ENCODE data around the gene LDLRAD1. TPM values are rescaled to one million over a fixed set of nuclear protein-coding genes. Genes with fewer than 3 reads are reported as not detected.

LDLRAD1 gene
- total and polyA plus RNA-seq, 2 donors (not counting 3 experiments of a cell fraction or from before 2014, with no cell fraction given), result not detected

DNA sequence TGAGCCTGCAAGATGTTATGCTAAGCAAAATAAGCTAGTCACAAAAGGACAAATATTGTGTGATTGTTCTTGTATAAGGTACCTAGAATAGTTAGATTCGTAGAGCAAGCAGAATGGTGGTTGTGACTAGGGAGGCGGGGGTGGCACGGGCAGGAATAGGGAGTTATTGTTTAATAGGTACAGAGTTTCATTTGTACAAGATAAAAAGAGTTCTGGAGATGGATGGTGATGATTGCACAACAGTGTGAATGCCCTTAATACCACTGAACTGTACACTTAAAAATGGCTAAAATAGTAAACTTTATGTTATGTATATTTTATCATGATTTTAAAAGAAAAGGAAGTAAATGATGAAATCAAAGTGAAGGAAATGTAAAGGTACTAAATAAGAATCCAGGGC lies 51.2 kb downstream of the LDLRAD1 start:
- Histone ChIP-seq H3K9me3 (replicated peaks; ENCODE audit: control insufficient read depth, insufficient read depth, low read length) (no peaks in the 10 kb centered on the region), H3K79me2 (ENCODE audit: control insufficient read depth, insufficient read depth, low read length) (no peaks in the 10 kb centered on the region), H3K9ac (replicated peaks; ENCODE audit: extremely low read depth, insufficient read depth, low read length) (no peak overlapping the region), H3K4me1 (ENCODE audit: control insufficient read depth, extremely low read depth, insufficient read depth, low read length) (no peaks in the 10 kb centered on the region), H3K36me3 (ENCODE audit: control insufficient read depth in 2 of 2, extremely low read depth in 1 of 2, insufficient read depth in 2 of 2, low read length in 2 of 2) (peaks cover 12 to 18% of the 10 kb centered on the region in 2 experiments), H2AFZ (ENCODE audit: low read depth, low read length) (no peak overlapping the region), H3K4me3 (replicated peaks in 1 of 3; ENCODE audit: insufficient read depth in 1 of 3, low read depth in 1 of 3, low read length in 3 of 3) (no peak overlapping the region), H3K27ac (ENCODE audit: insufficient read depth, low read depth, low read length) (no peak overlapping the region), H3K27me3 (ENCODE audit: control insufficient read depth in 2 of 2, insufficient read depth in 2 of 2, low read length in 2 of 2) (no peaks in the 10 kb centered on the region), H3K4me2 (ENCODE audit: insufficient read depth, low read length) (no peak overlapping the region), H4K20me1 (replicated peaks; ENCODE audit: control insufficient read depth, extremely low read depth, insufficient read depth, low read length) (no peaks in the 10 kb centered on the region), H3K9me1 (replicated peaks; ENCODE audit: control insufficient read depth, extremely low read depth, insufficient read depth, low read length) (no peaks in the 10 kb centered on the region)
- ChIA-PET POLR2A (no interaction called here), CTCF (no interaction called here)
- intact Hi-C loops (cut with micrococcal nuclease) (no loop called here), dilution Hi-C loops (cut with MboI; ENCODE audit: extremely low pct_ligation_motif_present, low sequenced_read_pairs) (no loop called here)
- DNase-seq (ENCODE audit: low read depth, low spot score), result no peak
- TF ChIP-seq FOS (IDR thresholded peaks at IDR 0.05; ENCODE audit: borderline replicate concordance, insufficient read depth, low read length) (no peak), POLR2A (IDR thresholded peaks at IDR 0.05; ENCODE audit: low read depth, low read length) (no peak), EZH2 (IDR thresholded peaks at IDR 0.05; ENCODE audit: borderline replicate concordance, low read depth, low read length, severe bottlenecking) (no peak), CTCF (IDR thresholded peaks at IDR 0.05; ENCODE audit: extremely low read depth in 1 of 2, insufficient read depth in 1 of 2, low read depth in 1 of 2, low read length in 2 of 2) (no peak)
- BruUV-seq (replicated peaks), result no TSS peak
- FAIRE-seq, result no peak

GRCh38 chr1:53964109-53964508 lies 53.9 kb downstream of the LDLRAD1 start:
- FAIRE-seq, result no peak
- H3K4me2 ChIP-seq (ENCODE audit: insufficient read depth, low read length), result no peak overlapping the region
- H3K27ac ChIP-seq (ENCODE audit: insufficient read depth, low read depth, low read length), result no peak overlapping the region
- peaks cover 18 to 27% of the 10 kb centered on the region in 2 experiments for H3K36me3 ChIP-seq (ENCODE audit: control insufficient read depth in 2 of 2, extremely low read depth in 1 of 2, insufficient read depth in 2 of 2, low read length in 2 of 2)
- no peak overlapping the region for H3K4me3 ChIP-seq (replicated peaks in 1 of 3; ENCODE audit: insufficient read depth in 1 of 3, low read depth in 1 of 3, low read length in 3 of 3)
- no peaks in the 10 kb centered on the region for H3K9me1 ChIP-seq (replicated peaks; ENCODE audit: control insufficient read depth, extremely low read depth, insufficient read depth, low read length)
- dilution Hi-C loops (cut with MboI; ENCODE audit: extremely low pct_ligation_motif_present, low sequenced_read_pairs) (no loop called here), intact Hi-C loops (cut with micrococcal nuclease) (no loop called here)
- no TSS peak for BruUV-seq (replicated peaks)
- H3K9me3 ChIP-seq (replicated peaks; ENCODE audit: control insufficient read depth, insufficient read depth, low read length), result no peaks in the 10 kb centered on the region
- no peak overlapping the region for H2AFZ ChIP-seq (ENCODE audit: low read depth, low read length)
- H4K20me1 ChIP-seq (replicated peaks; ENCODE audit: control insufficient read depth, extremely low read depth, insufficient read depth, low read length), result no peaks in the 10 kb centered on the region
- no peak overlapping the region for H3K9ac ChIP-seq (replicated peaks; ENCODE audit: extremely low read depth, insufficient read depth, low read length)
- no peaks in the 10 kb centered on the region for H3K4me1 ChIP-seq (ENCODE audit: control insufficient read depth, extremely low read depth, insufficient read depth, low read length)
- DNase-seq (ENCODE audit: low read depth, low spot score), result no peak
- CTCF ChIA-PET, result no interaction called here
- H3K27me3 ChIP-seq (ENCODE audit: control insufficient read depth in 2 of 2, insufficient read depth in 2 of 2, low read length in 2 of 2), result no peaks in the 10 kb centered on the region
- no peak for TF ChIP-seq POLR2A (IDR thresholded peaks at IDR 0.05; ENCODE audit: low read depth, low read length)
- TF ChIP-seq CTCF (IDR thresholded peaks at IDR 0.05; ENCODE audit: extremely low read depth in 1 of 2, insufficient read depth in 1 of 2, low read depth in 1 of 2, low read length in 2 of 2), result no peak
- no peak for TF ChIP-seq EZH2 (IDR thresholded peaks at IDR 0.05; ENCODE audit: borderline replicate concordance, low read depth, low read length, severe bottlenecking)
- TF ChIP-seq POLR2AphosphoS5 (IDR thresholded peaks at IDR 0.05; ENCODE audit: insufficient read depth, low read depth, low read length), result no peak
- no peak for TF ChIP-seq GATA2 (IDR thresholded peaks at IDR 0.05; ENCODE audit: insufficient read depth, insufficient read length, low read depth, low read length)
- no peak for TF ChIP-seq JUN (IDR thresholded peaks at IDR 0.05; ENCODE audit: borderline replicate concordance, insufficient read depth, insufficient read length, low read depth)
- TF ChIP-seq MYC (IDR thresholded peaks at IDR 0.05; ENCODE audit: low read depth, low read length), result no peak
- TF ChIP-seq, protein P1, sequence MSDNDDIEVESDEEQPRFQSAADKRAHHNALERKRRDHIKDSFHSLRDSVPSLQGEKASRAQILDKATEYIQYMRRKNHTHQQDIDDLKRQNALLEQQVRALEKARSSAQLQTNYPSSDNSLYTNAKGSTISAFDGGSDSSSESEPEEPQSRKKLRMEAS (IDR thresholded peaks at IDR 0.05; ENCODE audit: insufficient read depth, insufficient read length), result no peak
- H3K79me2 ChIP-seq (ENCODE audit: control insufficient read depth, insufficient read depth, low read length), result no peaks in the 10 kb centered on the region
- POLR2A ChIA-PET, result no interaction called here

Data from endothelial cell of umbilical vein (primary cell).